HepG2 (cell line): ENCODE data around the gene RAB39B. TPM values are rescaled to one million over a fixed set of nuclear protein-coding genes. Genes with fewer than 3 reads are reported as not detected.

Experiments used
- EZH2 ChIP-seq: conservative IDR thresholded peaks from 2 replicates; pipeline ENCODE4 v1.6.1; 2012; ENCODE audit warnings: mild to moderate bottlenecking, low read depth, low read length, moderate library complexity
- NAIF1 ChIP-seq: sonication (generic); formaldehyde crosslinking; IDR thresholded peaks from 2 replicates; pipeline ENCODE4 v1.5.0; 2020; ENCODE audit warnings: mild to moderate bottlenecking, missing genetic modification reagents, borderline replicate concordance
- PCBP2 ChIP-seq: fragments of 200-400 bp; formaldehyde crosslinking; optimal IDR thresholded peaks from 2 replicates; pipeline ENCODE3; 2018; ENCODE audit warnings: low read length, low read depth; ENCODE audit not compliant: poor library complexity, severe bottlenecking
- PRPF4 ChIP-seq: fragments of 200-400 bp; formaldehyde crosslinking; IDR thresholded peaks from 2 replicates; pipeline ENCODE4 v1.6.1; 2016; ENCODE audit warnings: low read length, low read depth; ENCODE audit not compliant: poor library complexity, severe bottlenecking
- RFX1 ChIP-seq: fragments of 450-650 bp; IDR thresholded peaks from 2 replicates; pipeline ENCODE4 v1.6.1; 2017
- ZKSCAN1 ChIP-seq: fragments of 150-350 bp; IDR thresholded peaks from 2 replicates; pipeline ENCODE4 v1.6.1; 2014; ENCODE audit warnings: low read length
- ZNF138 ChIP-seq: sonication (generic); formaldehyde crosslinking; IDR thresholded peaks from 2 replicates; pipeline ENCODE4 v1.5.0; 2020; ENCODE audit warnings: mild to moderate bottlenecking, low read depth, missing genetic modification reagents
- ZNF816 ChIP-seq: sonication (generic); formaldehyde crosslinking; IDR thresholded peaks from 2 replicates; pipeline ENCODE4 v1.8.0; 2022; ENCODE audit warnings: missing genetic modification reagents, mild to moderate bottlenecking, borderline replicate concordance
- polyA plus RNA-seq, 8 experiments: library from polyadenylated mRNA; depleted of rRNA in 3 of 8; stranded (reverse) in 7 of 8; unstranded in 1 of 8; fragments of >200 nt; fragmentation: Illumina TruSeq in 4 of 8; extraction: Trizol in 4 of 8; gene quantifications; 2 replicates each; pipeline versions ENCODE4 v1.2.1 to v1.2.3, GENCODE V29; 2011 to 2016; ENCODE audit warnings: low read depth in 4 of 8, missing spikeins in 1 of 8, mixed read lengths in 1 of 8; ENCODE audit not compliant: insufficient read depth in 1 of 8
- total RNA-seq, 5 experiments: library from RNA; depleted of rRNA; stranded (reverse); fragments of >200 nt; fragmentation: Illumina TruSeq; extraction: Trizol; gene quantifications; 2 replicates each; pipeline ENCODE4 v1.2.3, GENCODE V29; 2016; ENCODE audit warnings: low read depth in 1 of 5
- TF ChIP-seq, protein P1 (sequence below): IDR thresholded peaks from 2 replicates; pipeline ENCODE4 v1.6.1; 2012; ENCODE audit warnings: low read length, improper control_type of control experiment
- TF ChIP-seq, protein P2 (sequence below): sonication (generic); formaldehyde crosslinking; IDR thresholded peaks from 2 replicates; pipeline ENCODE4 v1.9.0; 2021; ENCODE audit warnings: missing genetic modification reagents, borderline replicate concordance
- TF ChIP-seq, protein P3 (sequence below): sonication (generic); formaldehyde crosslinking; conservative IDR thresholded peaks from 2 replicates; pipeline ENCODE4 v1.4.0; 2020; ENCODE audit warnings: missing genetic modification reagents

The RAB39B gene
- total and polyA plus RNA-seq, 2 of the 13 experiments (the other 11 are each of a cell fraction or from before 2014, with no cell fraction given), result 0.05 to 0.07 TPM

DNA sequence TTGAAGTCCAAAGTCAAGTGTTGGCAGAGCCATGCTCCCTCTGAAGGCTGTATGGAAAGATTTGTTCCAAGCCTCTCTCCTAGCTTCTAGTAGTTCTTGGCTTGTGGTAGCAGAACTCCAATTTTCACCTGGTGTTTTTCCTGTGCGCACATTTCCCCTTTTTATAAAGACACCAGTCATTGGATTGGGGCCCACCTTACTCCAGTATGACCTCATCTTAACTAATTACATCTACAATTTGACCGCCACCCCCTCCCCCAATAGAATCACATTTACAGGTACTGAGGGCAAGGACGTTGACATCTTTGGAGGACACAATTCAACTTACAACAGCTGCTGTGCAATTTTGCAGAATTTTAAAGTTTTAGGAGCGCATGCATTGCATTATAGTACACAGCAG is 16.8 kb downstream of the RAB39B start (continued):
- TF ChIP-seq, protein P1, sequence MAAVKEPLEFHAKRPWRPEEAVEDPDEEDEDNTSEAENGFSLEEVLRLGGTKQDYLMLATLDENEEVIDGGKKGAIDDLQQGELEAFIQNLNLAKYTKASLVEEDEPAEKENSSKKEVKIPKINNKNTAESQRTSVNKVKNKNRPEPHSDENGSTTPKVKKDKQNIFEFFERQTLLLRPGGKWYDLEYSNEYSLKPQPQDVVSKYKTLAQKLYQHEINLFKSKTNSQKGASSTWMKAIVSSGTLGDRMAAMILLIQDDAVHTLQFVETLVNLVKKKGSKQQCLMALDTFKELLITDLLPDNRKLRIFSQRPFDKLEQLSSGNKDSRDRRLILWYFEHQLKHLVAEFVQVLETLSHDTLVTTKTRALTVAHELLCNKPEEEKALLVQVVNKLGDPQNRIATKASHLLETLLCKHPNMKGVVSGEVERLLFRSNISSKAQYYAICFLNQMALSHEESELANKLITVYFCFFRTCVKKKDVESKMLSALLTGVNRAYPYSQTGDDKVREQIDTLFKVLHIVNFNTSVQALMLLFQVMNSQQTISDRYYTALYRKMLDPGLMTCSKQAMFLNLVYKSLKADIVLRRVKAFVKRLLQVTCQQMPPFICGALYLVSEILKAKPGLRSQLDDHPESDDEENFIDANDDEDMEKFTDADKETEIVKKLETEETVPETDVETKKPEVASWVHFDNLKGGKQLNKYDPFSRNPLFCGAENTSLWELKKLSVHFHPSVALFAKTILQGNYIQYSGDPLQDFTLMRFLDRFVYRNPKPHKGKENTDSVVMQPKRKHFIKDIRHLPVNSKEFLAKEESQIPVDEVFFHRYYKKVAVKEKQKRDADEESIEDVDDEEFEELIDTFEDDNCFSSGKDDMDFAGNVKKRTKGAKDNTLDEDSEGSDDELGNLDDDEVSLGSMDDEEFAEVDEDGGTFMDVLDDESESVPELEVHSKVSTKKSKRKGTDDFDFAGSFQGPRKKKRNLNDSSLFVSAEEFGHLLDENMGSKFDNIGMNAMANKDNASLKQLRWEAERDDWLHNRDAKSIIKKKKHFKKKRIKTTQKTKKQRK, result no peak
- TF ChIP-seq ZKSCAN1 (no peak), EZH2 (no peak), PRPF4 (no peak), NAIF1 (no peak), PCBP2 (no peak), RFX1 (no peak), ZNF138 (CRISPR knock-in tag) (no peak), ZNF816 (CRISPR knock-in tag) (no peak)
- TF ChIP-seq, protein P2, sequence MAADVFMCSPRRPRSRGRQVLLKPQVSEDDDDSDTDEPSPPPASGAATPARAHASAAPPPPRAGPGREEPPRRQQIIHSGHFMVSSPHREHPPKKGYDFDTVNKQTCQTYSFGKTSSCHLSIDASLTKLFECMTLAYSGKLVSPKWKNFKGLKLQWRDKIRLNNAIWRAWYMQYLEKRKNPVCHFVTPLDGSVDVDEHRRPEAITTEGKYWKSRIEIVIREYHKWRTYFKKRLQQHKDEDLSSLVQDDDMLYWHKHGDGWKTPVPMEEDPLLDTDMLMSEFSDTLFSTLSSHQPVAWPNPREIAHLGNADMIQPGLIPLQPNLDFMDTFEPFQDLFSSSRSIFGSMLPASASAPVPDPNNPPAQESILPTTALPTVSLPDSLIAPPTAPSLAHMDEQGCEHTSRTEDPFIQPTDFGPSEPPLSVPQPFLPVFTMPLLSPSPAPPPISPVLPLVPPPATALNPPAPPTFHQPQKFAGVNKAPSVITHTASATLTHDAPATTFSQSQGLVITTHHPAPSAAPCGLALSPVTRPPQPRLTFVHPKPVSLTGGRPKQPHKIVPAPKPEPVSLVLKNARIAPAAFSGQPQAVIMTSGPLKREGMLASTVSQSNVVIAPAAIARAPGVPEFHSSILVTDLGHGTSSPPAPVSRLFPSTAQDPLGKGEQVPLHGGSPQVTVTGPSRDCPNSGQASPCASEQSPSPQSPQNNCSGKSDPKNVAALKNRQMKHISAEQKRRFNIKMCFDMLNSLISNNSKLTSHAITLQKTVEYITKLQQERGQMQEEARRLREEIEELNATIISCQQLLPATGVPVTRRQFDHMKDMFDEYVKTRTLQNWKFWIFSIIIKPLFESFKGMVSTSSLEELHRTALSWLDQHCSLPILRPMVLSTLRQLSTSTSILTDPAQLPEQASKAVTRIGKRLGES (CRISPR knock-in tag), result no peak
- TF ChIP-seq, protein P3, sequence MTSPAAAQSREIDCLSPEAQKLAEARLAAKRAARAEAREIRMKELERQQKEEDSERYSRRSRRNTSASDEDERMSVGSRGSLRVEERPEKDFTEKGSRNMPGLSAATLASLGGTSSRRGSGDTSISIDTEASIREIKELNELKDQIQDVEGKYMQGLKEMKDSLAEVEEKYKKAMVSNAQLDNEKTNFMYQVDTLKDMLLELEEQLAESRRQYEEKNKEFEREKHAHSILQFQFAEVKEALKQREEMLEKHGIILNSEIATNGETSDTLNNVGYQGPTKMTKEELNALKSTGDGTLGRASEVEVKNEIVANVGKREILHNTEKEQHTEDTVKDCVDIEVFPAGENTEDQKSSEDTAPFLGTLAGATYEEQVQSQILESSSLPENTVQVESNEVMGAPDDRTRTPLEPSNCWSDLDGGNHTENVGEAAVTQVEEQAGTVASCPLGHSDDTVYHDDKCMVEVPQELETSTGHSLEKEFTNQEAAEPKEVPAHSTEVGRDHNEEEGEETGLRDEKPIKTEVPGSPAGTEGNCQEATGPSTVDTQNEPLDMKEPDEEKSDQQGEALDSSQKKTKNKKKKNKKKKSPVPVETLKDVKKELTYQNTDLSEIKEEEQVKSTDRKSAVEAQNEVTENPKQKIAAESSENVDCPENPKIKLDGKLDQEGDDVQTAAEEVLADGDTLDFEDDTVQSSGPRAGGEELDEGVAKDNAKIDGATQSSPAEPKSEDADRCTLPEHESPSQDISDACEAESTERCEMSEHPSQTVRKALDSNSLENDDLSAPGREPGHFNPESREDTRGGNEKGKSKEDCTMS (CRISPR knock-in tag), result no peak
